ENCODE measurements around the gene CHD9.

- TF ChIP-seq CTCF (IDR thresholded peaks at IDR 0.05) (no peak), POLR2A (IDR thresholded peaks at IDR 0.05) (no peak)
Measured at GRCh38 chr16:53126390-53126789, 71.6 kb downstream of the CHD9 start.
